B cell (primary cell): ENCODE results near the gene DACH1. TPM values are rescaled to one million over a fixed set of nuclear protein-coding genes. Genes with fewer than 3 reads are reported as not detected.

Source experiments
- ATAC-seq: fragments of 200-7000 bp; cut with Tn5 transposase; one replicate; pipeline ENCODE4 v1.10.0; 2021; ENCODE audit warnings: low read depth, mild to moderate bottlenecking, moderate number of reproducible peaks, moderate library complexity
- CTCF ChIA-PET: fragments of 350-600 bp; sonication (Branson Sonifier 250); formaldehyde crosslinking; loops from one replicate; lab custom pipeline; 2021; ENCODE audit warnings: antibody characterized with exemption, inconsistent platforms; lab: Charles Lee
- POLR2A ChIA-PET: fragments of 350-600 bp; sonication (Branson Sonifier 250); formaldehyde crosslinking; loops from one replicate; lab custom pipeline; 2021; ENCODE audit warnings: antibody characterized with exemption; lab: Charles Lee
- DNase-seq: peaks from one replicate; pipeline ENCODE4 v3.0.0; 2013
- H2AFZ ChIP-seq: 2 replicates; pipeline ENCODE4 v1.6.1; 2012; ENCODE audit warnings: mild to moderate bottlenecking, low read depth, low read length; ENCODE audit not compliant: insufficient read depth, poor library complexity, severe bottlenecking
- H3K27ac ChIP-seq, 2 donors: 1 replicate in 1 of 2; 2 replicates in 1 of 2; pipeline ENCODE4 v1.5.1; 2012 to 2013; ENCODE audit warnings: low read length in 2 of 2, mild to moderate bottlenecking in 2 of 2, moderate library complexity in 1 of 2
- H3K27me3 ChIP-seq, 4 experiments: fragments of 200-600 bp in 1 of 4; sonication (generic) in 1 of 4; replicated peaks in 1 of 4; 1 replicate in 2 of 4; 2 replicates in 2 of 4; pipeline versions ENCODE4 v1.6.1 to v1.7.0; 2013 to 2016; ENCODE audit warnings: low read length in 3 of 4, mild to moderate bottlenecking in 2 of 4, mixed read lengths in 1 of 4, moderate library complexity in 1 of 4; ENCODE audit not compliant: insufficient read depth in 4 of 4, control insufficient read depth in 3 of 4; ENCODE audit errors: control extremely low read depth in 1 of 4
- H3K36me3 ChIP-seq, 2 experiments: replicated peaks in 1 of 2; 1 replicate in 1 of 2; 2 replicates in 1 of 2; pipeline versions ENCODE4 v1.6.1 to v1.7.1; 2013; ENCODE audit warnings: low read length in 1 of 2; ENCODE audit not compliant: insufficient read depth in 2 of 2, control insufficient read depth in 1 of 2; ENCODE audit errors: control extremely low read depth in 1 of 2, extremely low read depth in 1 of 2
- H3K4me1 ChIP-seq, 2 donors: fragments of 200-600 bp in 1 of 2; sonication (generic) in 1 of 2; 1 replicate in 1 of 2; 2 replicates in 1 of 2; pipeline versions ENCODE4 v1.5.1 to v1.6.1; 2013 to 2017; ENCODE audit warnings: low read length in 2 of 2; ENCODE audit not compliant: control insufficient read depth in 2 of 2, insufficient read depth in 2 of 2
- H3K4me2 ChIP-seq: replicated peaks from 2 replicates; pipeline ENCODE3; 2012; ENCODE audit warnings: mild to moderate bottlenecking, low read depth, low read length; ENCODE audit not compliant: poor library complexity, severe bottlenecking
- H3K4me3 ChIP-seq, 5 experiments: fragments of 200-600 bp in 1 of 5; sonication (generic) in 1 of 5; 1 replicate in 3 of 5; 2 replicates in 2 of 5; pipeline versions ENCODE4 v1.5.1 to v1.7.0; 2011 to 2016; ENCODE audit warnings: low read length in 4 of 5, mild to moderate bottlenecking in 4 of 5, low read depth in 2 of 5, control low read depth in 1 of 5, moderate library complexity in 1 of 5; ENCODE audit not compliant: insufficient read depth in 1 of 5; ENCODE audit errors: control extremely low read depth in 1 of 5, extremely low read depth in 1 of 5
- H3K79me2 ChIP-seq: fragments of 200-600 bp; sonication (generic); one replicate; pipeline ENCODE4 v1.6.0; 2016; ENCODE audit warnings: low read length; ENCODE audit not compliant: control insufficient read depth, insufficient read depth
- H3K9ac ChIP-seq: fragments of 200-600 bp; sonication (generic); 2 replicates; pipeline ENCODE4 v1.6.1; 2017; ENCODE audit warnings: mild to moderate bottlenecking, low read length, moderate library complexity
- H3K9me3 ChIP-seq, 3 donors: one replicate each; pipeline versions ENCODE4 v1.6.1 to v1.7.1; 2013; ENCODE audit warnings: low read length in 2 of 3; ENCODE audit not compliant: control insufficient read depth in 2 of 3, insufficient read depth in 1 of 3; ENCODE audit errors: control extremely low read depth in 1 of 3
- H4K20me1 ChIP-seq: 2 replicates; pipeline ENCODE4 v1.6.0; 2012; ENCODE audit warnings: mild to moderate bottlenecking, low read length; ENCODE audit not compliant: insufficient read depth, control insufficient read depth, poor library complexity, severe bottlenecking
- H3K27ac Mint-ChIP-seq: one replicate; pipeline ENCODE4 v1.8.0; 2021; ENCODE audit warnings: mixed read lengths
- H3K27me3 Mint-ChIP-seq: one replicate; pipeline ENCODE4 v1.8.0; 2021; ENCODE audit warnings: mixed read lengths
- H3K4me1 Mint-ChIP-seq: one replicate; pipeline ENCODE4 v1.8.0; 2021; ENCODE audit warnings: mixed read lengths
- H3K4me3 Mint-ChIP-seq: one replicate; pipeline ENCODE4 v1.8.0; 2021; ENCODE audit warnings: mixed read lengths
- H3K9me3 Mint-ChIP-seq: one replicate; pipeline ENCODE4 v1.8.0; 2022; ENCODE audit warnings: mixed read lengths; ENCODE audit not compliant: insufficient read depth
- EZH2 ChIP-seq: IDR thresholded peaks from 2 replicates; pipeline ENCODE4 v1.6.1; 2012; ENCODE audit warnings: borderline replicate concordance, low read depth, mild to moderate bottlenecking, moderate library complexity, low read length; ENCODE audit not compliant: insufficient read depth, poor library complexity, severe bottlenecking
- WGBS: methylation state at CpG from one replicate; pipeline ENCODE4 v1.1.5; 2013; ENCODE audit warnings: missing lambda C conversion rate; ENCODE audit not compliant: insufficient coverage; 5-methylcytosine and 5-hydroxymethylcytosine counted together
- intact Hi-C: fragments of 100-400 bp; cut with micrococcal nuclease; formaldehyde crosslinking; loops from one replicate; pipeline ENCODE4 v1.10.0; 2022
- polyA plus RNA-seq: library from polyadenylated mRNA; depleted of rRNA; stranded (reverse); fragments of >200 nt; gene quantifications from 2 replicates; pipeline ENCODE4 v1.2.3, GENCODE V29; 2012
- total RNA-seq, 2 donors: library from RNA; stranded (reverse); fragments of 120-200 nt in 1 of 2; gene quantifications; 1 replicate in 1 of 2; 2 replicates in 1 of 2; pipeline versions ENCODE4 v1.2.3 to v1.2.4, GENCODE V29; 2013 to 2022
- TF ChIP-seq, protein P1 (sequence below): fragments of 200-600 bp; IDR thresholded peaks from one replicate; pipeline ENCODE4 v1.8.0; 2022; ENCODE audit warnings: antibody characterized with exemption, mild to moderate bottlenecking

Gene DACH1
- total and polyA plus RNA-seq, 2 donors (not counting 1 experiment from before 2014, with no cell fraction given) = not detected

GRCh38 chr13:71874458-71874857 is 7.5 kb upstream of the DACH1 start:
- DNase-seq (no peak), ATAC-seq (no peak)
- Histone ChIP-seq H2AFZ (no peak overlapping the region), H3K4me2 (no peak overlapping the region), H3K9me3 (no peaks in the 10 kb centered on the region), H3K27me3 (no peaks in the 10 kb centered on the region), H3K27ac (no peak overlapping the region), H3K4me1 (no peaks in the 10 kb centered on the region), H3K4me3 (no peak overlapping the region), H4K20me1 (no peaks in the 10 kb centered on the region), H3K79me2 (no peaks in the 10 kb centered on the region), H3K36me3 (no peaks in the 10 kb centered on the region), H3K9ac (no peak overlapping the region)
- no peaks in the 10 kb centered on the region for H3K9me3 Mint-ChIP-seq
- TF ChIP-seq, protein P1, sequence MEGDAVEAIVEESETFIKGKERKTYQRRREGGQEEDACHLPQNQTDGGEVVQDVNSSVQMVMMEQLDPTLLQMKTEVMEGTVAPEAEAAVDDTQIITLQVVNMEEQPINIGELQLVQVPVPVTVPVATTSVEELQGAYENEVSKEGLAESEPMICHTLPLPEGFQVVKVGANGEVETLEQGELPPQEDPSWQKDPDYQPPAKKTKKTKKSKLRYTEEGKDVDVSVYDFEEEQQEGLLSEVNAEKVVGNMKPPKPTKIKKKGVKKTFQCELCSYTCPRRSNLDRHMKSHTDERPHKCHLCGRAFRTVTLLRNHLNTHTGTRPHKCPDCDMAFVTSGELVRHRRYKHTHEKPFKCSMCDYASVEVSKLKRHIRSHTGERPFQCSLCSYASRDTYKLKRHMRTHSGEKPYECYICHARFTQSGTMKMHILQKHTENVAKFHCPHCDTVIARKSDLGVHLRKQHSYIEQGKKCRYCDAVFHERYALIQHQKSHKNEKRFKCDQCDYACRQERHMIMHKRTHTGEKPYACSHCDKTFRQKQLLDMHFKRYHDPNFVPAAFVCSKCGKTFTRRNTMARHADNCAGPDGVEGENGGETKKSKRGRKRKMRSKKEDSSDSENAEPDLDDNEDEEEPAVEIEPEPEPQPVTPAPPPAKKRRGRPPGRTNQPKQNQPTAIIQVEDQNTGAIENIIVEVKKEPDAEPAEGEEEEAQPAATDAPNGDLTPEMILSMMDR = no peak
- no peak for TF ChIP-seq EZH2
- H3K4me3 Mint-ChIP-seq = no peak overlapping the region
- ChIA-PET POLR2A (no interaction called here), CTCF (no interaction called here)
- 83% methylated on average over 1 of the region's 2 CpGs for WGBS
- H3K4me1 Mint-ChIP-seq = no peaks in the 10 kb centered on the region
- no peak overlapping the region for H3K27ac Mint-ChIP-seq
- H3K27me3 Mint-ChIP-seq = peaks cover 3% of the 10 kb centered on the region
- intact Hi-C loops = no loop called here

- H3K4me1 ChIP-seq = no peaks in the 10 kb centered on the region
Observed at GRCh38 chr13:71873418-71874247, 6.6 kb upstream of the DACH1 start.

More at GRCh38 chr13:71873418-71874247, 6.6 kb upstream of the DACH1 start:
- H3K4me2 ChIP-seq = no peak overlapping the region
- TF ChIP-seq EZH2 = no peak
- TF ChIP-seq, protein P1 = no peak
- H3K9me3 Mint-ChIP-seq = no peaks in the 10 kb centered on the region
- H3K9ac ChIP-seq = no peak overlapping the region
- H3K79me2 ChIP-seq = no peaks in the 10 kb centered on the region
- H3K27ac Mint-ChIP-seq = no peak overlapping the region
- H3K4me1 Mint-ChIP-seq = no peaks in the 10 kb centered on the region
- H2AFZ ChIP-seq = no peak overlapping the region
- POLR2A ChIA-PET = no interaction called here
- H3K4me3 Mint-ChIP-seq = no peak overlapping the region
- no peak overlapping the region for H3K4me3 ChIP-seq
- intact Hi-C loops = no loop called here
- H3K9me3 ChIP-seq = no peaks in the 10 kb centered on the region
- peaks cover 0 to 3% (median 0%) of the 10 kb centered on the region in 4 experiments for H3K27me3 ChIP-seq
- no peak for DNase-seq
- no peaks in the 10 kb centered on the region for H4K20me1 ChIP-seq
- H3K27ac ChIP-seq = no peak overlapping the region
- H3K27me3 Mint-ChIP-seq = peaks cover 10% of the 10 kb centered on the region
- H3K36me3 ChIP-seq = no peaks in the 10 kb centered on the region
- ATAC-seq = no peak
- no CpG with 5 or more reads among the region's 5 CpGs for WGBS
- CTCF ChIA-PET = no interaction called here
